Measurements from ENCODE around the gene SEZ6.

The SEZ6 gene

GRCh38 chr17:29008591-29008990, 2.8 kb upstream of the SEZ6 start:
- intact Hi-C loops (cut with DNase I) = no loop called here
- DNase-seq = no peak

GRCh38 chr17:29007860-29008455, 2.1 kb upstream of the SEZ6 start:
- intact Hi-C loops (cut with DNase I) = no loop called here
- peak in 4 of 42 donors; percentile 26 to 64 (median 49) for DNase-seq

GRCh38 chr17:29007456-29007855, 1.6 kb upstream of the SEZ6 start:
- intact Hi-C loops (cut with DNase I) = no loop called here
- no peak for DNase-seq

- peak in 20 of 42 donors; percentile 19 to 78 (median 41) for DNase-seq
- intact Hi-C loops (cut with DNase I) = no loop called here
These were observed 1.6 kb downstream of the SEZ6 start for GRCh38 chr17:29004081-29004692.

GRCh38 chr17:29003289-29003688, 2.5 kb downstream of the SEZ6 start:
- peak in 1 of 42 donors; percentile 14 for DNase-seq
- intact Hi-C loops (cut with DNase I) = no loop called here

GRCh38 chr17:29002811-29003210, 3.0 kb downstream of the SEZ6 start:
- intact Hi-C loops (cut with DNase I) = no loop called here
- no peak for DNase-seq

GRCh38 chr17:29000973-29001372, 4.9 kb downstream of the SEZ6 start:
- intact Hi-C loops (cut with DNase I) = no loop called here
- no peak for DNase-seq

- DNase-seq = no peak
- intact Hi-C loops (cut with DNase I) = no loop called here
These were observed 6.6 kb downstream of the SEZ6 start for GRCh38 chr17:28999206-28999605.

- no peak for DNase-seq
- intact Hi-C loops (cut with DNase I) = no loop called here
These were observed 8.0 kb downstream of the SEZ6 start for GRCh38 chr17:28997806-28998205.

- intact Hi-C loops (cut with DNase I) = no loop called here
- DNase-seq = no peak
These were observed 9.2 kb downstream of the SEZ6 start for GRCh38 chr17:28996554-28997096.

- intact Hi-C loops (cut with DNase I) = no loop called here
- no peak for DNase-seq
These were observed 12.0 kb downstream of the SEZ6 start for GRCh38 chr17:28993645-28994426.

- intact Hi-C loops (cut with DNase I) = no loop called here
- no peak for DNase-seq
These were observed 12.9 kb downstream of the SEZ6 start for GRCh38 chr17:28992625-28993600.

GRCh38 chr17:28992185-28992584, 13.6 kb downstream of the SEZ6 start:
- DNase-seq = no peak
- intact Hi-C loops (cut with DNase I) = no loop called here

GRCh38 chr17:28991779-28992178, 14.1 kb downstream of the SEZ6 start:
- intact Hi-C loops (cut with DNase I) = no loop called here

GRCh38 chr17:28989028-28989427, 16.8 kb downstream of the SEZ6 start:
- no peak for DNase-seq
- intact Hi-C loops (cut with DNase I) = no loop called here

More at GRCh38 chr17:28991779-28992178, 14.1 kb downstream of the SEZ6 start:
- no peak for DNase-seq

- intact Hi-C loops (cut with DNase I) = no loop called here
- no peak for DNase-seq
These were observed 17.4 kb downstream of the SEZ6 start for GRCh38 chr17:28988475-28988874.

- DNase-seq = no peak
- intact Hi-C loops (cut with DNase I) = no loop called here
These were observed 18.8 kb downstream of the SEZ6 start for GRCh38 chr17:28986714-28987655.
